ENCODE results near the gene KRT8. TPM values are rescaled to one million over a fixed set of nuclear protein-coding genes. Genes with fewer than 3 reads are reported as not detected.

The KRT8 gene
- total and polyA plus RNA-seq, 10 of the 15 experiments (the other 5 are each of a cell fraction or from before 2014, with no cell fraction given), result 0.11 to 5.6 (median 0.37) TPM; not detected in 1

DNA sequence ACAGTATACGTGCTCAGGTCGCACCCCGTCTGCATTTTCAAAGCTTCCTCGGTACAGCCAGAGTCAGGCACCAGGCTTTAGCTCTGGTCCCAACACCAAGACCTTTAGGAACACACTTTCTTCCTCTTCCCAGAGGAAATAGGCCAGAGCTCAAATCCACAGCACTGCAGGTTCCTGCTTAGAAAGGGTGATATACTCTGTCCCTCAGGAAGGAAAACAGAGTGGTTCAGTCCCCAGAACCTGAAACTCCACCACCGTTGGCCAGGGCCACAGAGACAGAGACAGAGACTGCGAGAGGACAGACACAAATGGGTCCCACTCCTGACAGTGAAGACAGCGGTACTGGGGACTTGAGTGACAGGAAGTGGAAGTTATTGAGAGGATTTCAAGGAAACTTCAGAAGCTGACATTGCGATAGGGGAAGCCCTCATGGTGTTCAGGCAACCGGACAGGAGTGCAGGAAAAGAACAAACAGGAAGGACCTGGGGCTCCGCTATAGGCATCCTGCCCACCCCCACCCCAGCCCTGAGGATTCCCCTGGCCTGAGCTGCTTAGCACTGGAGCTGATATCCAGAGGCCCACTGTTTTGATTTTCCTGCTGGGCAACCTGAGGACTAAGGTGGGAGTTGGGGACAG lies 5.5 kb upstream of the KRT8 start:
- no peak overlapping the region for H3K9ac ChIP-seq (ENCODE audit: control insufficient read depth, insufficient read depth, low read length)
- no peaks in the 10 kb centered on the region for H4K20me1 ChIP-seq (ENCODE audit: control insufficient read depth, insufficient read depth)
- ChIA-PET POLR2A (no interaction called here), SMC1A (ENCODE audit: uncharacterized antibody, unreplicated experiment) (no interaction called here), RAD21 (ENCODE audit: unreplicated experiment) (interaction anchor here (1.8 kb wide), 1 partner anchor 25 kb away, joined by 5 read pairs; no protein-coding TSS in a partner anchor), CTCF (interaction anchor here (1.3 to 1.8 kb wide), 2 partner anchors 25 to 70 kb away, joined by 4 to 11 read pairs; no protein-coding TSS in a partner anchor)
- H3K79me2 ChIP-seq (ENCODE audit: control insufficient read depth, insufficient read depth, low read length), result no peaks in the 10 kb centered on the region
- H3K27me3 ChIP-seq (replicated peaks in 1 of 2; ENCODE audit: control insufficient read depth in 2 of 2, insufficient read depth in 2 of 2, low read length in 1 of 2), result peaks cover 0 to 3% of the 10 kb centered on the region in 2 experiments; a peak in 3 of 4 replicates
- 26% methylated on average over 10 of the region's 10 CpGs for WGBS (ENCODE audit: insufficient coverage, insufficient replicate concordance, low lambda C conversion rate, missing lambda C conversion rate)
- in situ Hi-C loops (cut with MboI), result no loop called here
- FAIRE-seq (no peak), ATAC-seq (no peak), DNase-seq (ENCODE audit: low read depth, low spot score) (no peak)
- intact Hi-C loops (cut with micrococcal nuclease; ENCODE audit: unreplicated experiment), result no loop called here
- peaks cover 12% of the 10 kb centered on the region for H3K4me1 ChIP-seq (ENCODE audit: control insufficient read depth, insufficient read depth, low read length)
- no peak overlapping the region for H2AFZ ChIP-seq (ENCODE audit: control insufficient read depth, low read depth, low read length)
- no peak overlapping the region for H3K4me2 ChIP-seq (ENCODE audit: control insufficient read depth, insufficient read depth)
- H3K27ac ChIP-seq (ENCODE audit: control insufficient read depth, insufficient read depth), result no peak overlapping the region
- no peaks in the 10 kb centered on the region; a peak in 1 of 4 replicates for H3K36me3 ChIP-seq (ENCODE audit: control insufficient read depth in 2 of 2, insufficient read depth in 2 of 2, low read length in 1 of 2)
- no TSS peak for BruUV-seq (replicated peaks)
- no peaks in the 10 kb centered on the region for H3K9me3 ChIP-seq (replicated peaks; ENCODE audit: control insufficient read depth, insufficient read depth, low read length)
- H3K4me3 ChIP-seq, result no peak overlapping the region
- no peak for TF ChIP-seq ELK1 (IDR thresholded peaks at IDR 0.05; ENCODE audit: low read depth, low read length)
- TF ChIP-seq, protein P1, sequence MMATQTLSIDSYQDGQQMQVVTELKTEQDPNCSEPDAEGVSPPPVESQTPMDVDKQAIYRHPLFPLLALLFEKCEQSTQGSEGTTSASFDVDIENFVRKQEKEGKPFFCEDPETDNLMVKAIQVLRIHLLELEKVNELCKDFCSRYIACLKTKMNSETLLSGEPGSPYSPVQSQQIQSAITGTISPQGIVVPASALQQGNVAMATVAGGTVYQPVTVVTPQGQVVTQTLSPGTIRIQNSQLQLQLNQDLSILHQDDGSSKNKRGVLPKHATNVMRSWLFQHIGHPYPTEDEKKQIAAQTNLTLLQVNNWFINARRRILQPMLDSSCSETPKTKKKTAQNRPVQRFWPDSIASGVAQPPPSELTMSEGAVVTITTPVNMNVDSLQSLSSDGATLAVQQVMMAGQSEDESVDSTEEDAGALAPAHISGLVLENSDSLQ (IDR thresholded peaks at IDR 0.05), result no peak
- no peak for TF ChIP-seq RCOR1 (conservative IDR thresholded peaks at IDR 0.05; ENCODE audit: low read depth, low read length)
- TF ChIP-seq ZBTB4 (CRISPR knock-in tag; IDR thresholded peaks at IDR 0.05), result no peak
- no peak for TF ChIP-seq ZBTB40 (IDR thresholded peaks at IDR 0.05; ENCODE audit: borderline replicate concordance)
- TF ChIP-seq MAX (IDR thresholded peaks at IDR 0.05; ENCODE audit: low read depth, low read length), result no peak

All from GM12878 (cell line).